PC-3 (cell line): ENCODE results near the gene KCNH4. TPM values are rescaled to one million over a fixed set of nuclear protein-coding genes. Genes with fewer than 3 reads are reported as not detected.
"Not testable (repeated sequence)": the region's sequence is repeated elsewhere in the genome, so short reads cannot be mapped to it uniquely, and the experiment has no call there.

Source experiments
- ATAC-seq: fragments of 200-7000 bp; cut with Tn5 transposase; 2 replicates; pipeline ENCODE4 v1.9.1; 2020; ENCODE audit warnings: mild to moderate bottlenecking, moderate library complexity
- BruUV-seq: library from RNA; stranded (reverse); fragments of 400-500 nt; replicated peaks from 2 replicates; lab custom pipeline; 2021; lab: Mats Ljungman, UMichigan
- CTCF ChIA-PET: fragments of 300-600 bp; sonication (Branson Sonifier 250); formaldehyde crosslinking; loops from one replicate; lab custom pipeline; 2022; ENCODE audit warnings: antibody characterized with exemption; lab: Charles Lee
- POLR2A ChIA-PET: fragments of 300-600 bp; sonication (Branson Sonifier 250); formaldehyde crosslinking; loops from one replicate; lab custom pipeline; 2022; ENCODE audit warnings: antibody characterized with exemption; ENCODE audit not compliant: unreplicated experiment; lab: Charles Lee
- DNase-seq: peaks from one replicate; pipeline ENCODE4 v3.0.0-alpha.2; 2015
- H2AFZ ChIP-seq: fragments of 300-600 bp; sonication (generic); 2 replicates; pipeline ENCODE4 v1.6.0; 2016; ENCODE audit warnings: antibody characterized with exemption, low read length
- H3F3A ChIP-seq: fragments of 300-600 bp; sonication (generic); one replicate; pipeline ENCODE4 v1.6.0; 2017; ENCODE audit warnings: antibody characterized with exemption, low read length, control low read depth, mild to moderate bottlenecking; ENCODE audit not compliant: unreplicated experiment
- H3K27ac ChIP-seq: fragments of 300-600 bp; sonication (generic); 2 replicates; pipeline ENCODE4 v1.5.1; 2016; ENCODE audit warnings: mild to moderate bottlenecking, low read length
- H3K27me3 ChIP-seq: fragments of 300-600 bp; sonication (generic); 2 replicates; pipeline ENCODE4 v1.6.1; 2016; ENCODE audit warnings: low read length, mixed read lengths
- H3K36me3 ChIP-seq: fragments of 300-600 bp; sonication (generic); 2 replicates; pipeline ENCODE4 v1.6.1; 2016; ENCODE audit warnings: low read depth, mixed run types, low read length, mixed read lengths
- H3K4me1 ChIP-seq: fragments of 300-600 bp; sonication (generic); 2 replicates; pipeline ENCODE4 v1.5.1; 2016; ENCODE audit warnings: low read length; ENCODE audit not compliant: insufficient read depth
- H3K4me2 ChIP-seq: fragments of 300-600 bp; sonication (generic); 2 replicates; pipeline ENCODE4 v1.6.0; 2016; ENCODE audit warnings: low read length
- H3K4me3 ChIP-seq: fragments of 300-600 bp; sonication (generic); 2 replicates; pipeline ENCODE4 v1.5.1; 2016; ENCODE audit warnings: mild to moderate bottlenecking, low read length, mixed read lengths
- H3K79me2 ChIP-seq: fragments of 300-600 bp; sonication (generic); 2 replicates; pipeline ENCODE4 v1.6.1; 2017; ENCODE audit warnings: low read length, mixed read lengths
- H3K9ac ChIP-seq: fragments of 300-600 bp; sonication (generic); 2 replicates; pipeline ENCODE4 v1.6.0; 2016; ENCODE audit warnings: mild to moderate bottlenecking, low read length
- H3K9me2 ChIP-seq: fragments of 300-600 bp; sonication (generic); replicated peaks from 2 replicates; pipeline ENCODE4 v1.6.1; 2016; ENCODE audit warnings: mixed run types, low read length, mixed read lengths
- H3K9me3 ChIP-seq: fragments of 300-600 bp; sonication (generic); 2 replicates; pipeline ENCODE4 v1.6.1; 2016; ENCODE audit warnings: low read length, mixed read lengths
- H4K20me1 ChIP-seq: fragments of 300-600 bp; sonication (generic); 2 replicates; pipeline ENCODE4 v1.6.1; 2016; ENCODE audit warnings: low read length, mixed read lengths
- CTCF ChIP-seq: fragments of 300-600 bp; sonication (generic); conservative IDR thresholded peaks from 2 replicates; pipeline ENCODE4 v1.5.1; 2017; ENCODE audit warnings: antibody characterized with exemption, low read depth, mild to moderate bottlenecking, low read length
- EZH2 ChIP-seq: fragments of 300-600 bp; sonication (generic); IDR thresholded peaks from one replicate; pipeline ENCODE4 v1.6.1; 2017; ENCODE audit warnings: antibody characterized with exemption, mild to moderate bottlenecking, low read length; ENCODE audit not compliant: unreplicated experiment
- EZH2phosphoT487 ChIP-seq: fragments of 300-600 bp; sonication (generic); IDR thresholded peaks from 2 replicates; pipeline ENCODE4 v1.6.1; 2018; ENCODE audit warnings: mild to moderate bottlenecking, antibody characterized with exemption, low read length, borderline replicate concordance
- intact Hi-C: fragments of 100-400 bp; cut with micrococcal nuclease; formaldehyde crosslinking; loops from 2 replicates; pipeline ENCODE4 v1.9.0; 2023
- total RNA-seq: library from RNA; depleted of rRNA; stranded (reverse); fragments of >200 nt; gene quantifications from 2 replicates; pipeline ENCODE4 v1.2.3, GENCODE V29; 2014

Gene KCNH4
- total RNA-seq, 1 experiment from 2014 or later, result not detected

GRCh38 chr17:42221886-42222745, 41.2 kb upstream of the KCNH4 start:
- H2AFZ ChIP-seq, result no peak overlapping the region
- BruUV-seq, result no TSS peak
- H4K20me1 ChIP-seq, result no peaks in the 10 kb centered on the region
- TF ChIP-seq CTCF, result no peak
- no peak for TF ChIP-seq EZH2
- no peak for TF ChIP-seq EZH2phosphoT487
- POLR2A ChIA-PET, result no interaction called here
- H3K9ac ChIP-seq, result no peak overlapping the region
- ATAC-seq (no peak), DNase-seq (no peak)
- no peaks in the 10 kb centered on the region for H3K36me3 ChIP-seq
- H3K27ac ChIP-seq, result no peak overlapping the region
- H3F3A ChIP-seq, result no peaks in the 10 kb centered on the region
- intact Hi-C loops, result no loop called here
- no peaks in the 10 kb centered on the region for H3K79me2 ChIP-seq
- H3K4me1 ChIP-seq, result no peaks in the 10 kb centered on the region
- H3K4me2 ChIP-seq, result no peak overlapping the region
- no peaks in the 10 kb centered on the region for H3K9me3 ChIP-seq
- CTCF ChIA-PET, result no interaction called here
- no peaks in the 10 kb centered on the region for H3K27me3 ChIP-seq
- H3K9me2 ChIP-seq, result no peaks in the 10 kb centered on the region
- H3K4me3 ChIP-seq, result no peak overlapping the region

GRCh38 chr17:42219280-42219679, 38.3 kb upstream of the KCNH4 start:
- H3K4me3 ChIP-seq, H3F3A ChIP-seq, H3K27ac ChIP-seq, H4K20me1 ChIP-seq, H3K9ac ChIP-seq, ATAC-seq, H2AFZ ChIP-seq, CTCF ChIA-PET, H3K79me2 ChIP-seq, BruUV-seq, DNase-seq, H3K9me2 ChIP-seq, H3K27me3 ChIP-seq, H3K9me3 ChIP-seq, POLR2A ChIA-PET, intact Hi-C loops, H3K36me3 ChIP-seq, H3K4me1 ChIP-seq, H3K4me2 ChIP-seq: not testable (repeated sequence)

DNA sequence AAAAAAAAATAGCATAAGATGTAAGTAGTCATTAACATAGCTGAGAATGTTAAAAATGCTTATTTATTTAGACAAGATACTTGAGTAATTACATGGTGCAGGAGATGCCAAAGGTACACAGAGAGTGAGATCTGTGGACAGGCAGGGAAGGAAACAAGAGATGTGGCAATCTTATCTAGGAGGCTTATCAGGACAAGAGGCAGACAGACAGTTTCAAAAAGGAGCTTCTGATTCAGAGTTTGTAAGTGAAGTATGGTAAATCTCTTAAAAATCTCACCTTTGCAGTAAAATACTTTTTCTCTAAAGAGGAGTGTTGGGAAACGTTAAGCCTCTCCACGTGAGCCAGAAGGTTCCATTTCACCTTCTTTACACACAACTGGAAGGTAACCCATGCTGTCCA, 33.2 kb upstream of the KCNH4 start:
- Histone ChIP-seq H3K9me2 (no peaks in the 10 kb centered on the region), H3K9ac (no peak overlapping the region), H3K4me3 (no peak overlapping the region), H3F3A (no peaks in the 10 kb centered on the region), H4K20me1 (no peaks in the 10 kb centered on the region), H3K4me2 (no peak overlapping the region), H3K36me3 (no peaks in the 10 kb centered on the region), H2AFZ (no peak overlapping the region), H3K79me2 (no peaks in the 10 kb centered on the region), H3K9me3 (no peaks in the 10 kb centered on the region), H3K27ac (no peak overlapping the region), H3K27me3 (no peaks in the 10 kb centered on the region), H3K4me1 (no peaks in the 10 kb centered on the region)
- ChIA-PET POLR2A (no interaction called here), CTCF (no interaction called here)
- no peak for DNase-seq
- no peak for ATAC-seq
- intact Hi-C loops, result no loop called here
- no TSS peak for BruUV-seq
- no peak for TF ChIP-seq EZH2phosphoT487
- no peak for TF ChIP-seq CTCF
- no peak for TF ChIP-seq EZH2
